Mucosa of descending colon (tissue), 3 donors: ENCODE measurements around the gene HIP1. TPM values are rescaled to one million over a fixed set of nuclear protein-coding genes. Genes with fewer than 3 reads are reported as not detected.

Source experiments
- ATAC-seq: fragments of 200-7000 bp; cut with Tn5 transposase; one replicate; pipeline ENCODE4 v1.9.1; 2020; ENCODE audit warnings: mild to moderate bottlenecking, moderate library complexity
- DNase-seq, 3 donors: peaks; one replicate each; pipeline ENCODE4 v3.0.0-alpha.2; 2020
- H3K36me3 ChIP-seq: fragments of 200-600 bp; one replicate; pipeline ENCODE4 v1.8.0; 2021; ENCODE audit warnings: low read depth, mild to moderate bottlenecking
- H3K4me1 ChIP-seq: fragments of 200-600 bp; one replicate; pipeline ENCODE4 v1.8.0; 2021; ENCODE audit warnings: low read depth, mild to moderate bottlenecking
- H3K4me3 ChIP-seq: fragments of 200-600 bp; one replicate; pipeline ENCODE4 v1.8.0; 2021; ENCODE audit warnings: mild to moderate bottlenecking
- H3K9me3 ChIP-seq: fragments of 200-600 bp; one replicate; pipeline ENCODE4 v1.8.0; 2021; ENCODE audit warnings: mild to moderate bottlenecking
- CTCF ChIP-seq: fragments of 200-600 bp; IDR thresholded peaks from one replicate; pipeline ENCODE4 v1.8.0; 2022; ENCODE audit warnings: antibody characterized with exemption, mild to moderate bottlenecking
- intact Hi-C, 2 donors: fragments of 100-400 bp; cut with DNase I in 1 of 2; cut with micrococcal nuclease in 1 of 2; formaldehyde crosslinking; loops; one replicate each; pipeline versions ENCODE4 v1.11.0 to v1.11.1; 2022; cut with DNase I, micrococcal nuclease
- total RNA-seq, 3 donors: library from RNA; stranded (reverse); fragmentation: NEBNext Ultra II Directional in 2 of 3; extraction: Animal tissue kit (Norgen Biotek cat#: 25700) in 2 of 3; gene quantifications; one replicate each; pipeline versions ENCODE4 v1.2.1 to v1.2.4, GENCODE V29; 2021 to 2023
- donor health status: DM: no; HTN: no; CAD: no; lungs with moderate emphysema.
- donor health status: DM: no; HTN: no; CAD: no.
- donor health status: DM: no; HTN: yes; CAD: no.

HIP1 gene
- total RNA-seq, 3 donors from 2014 or later, result 5.7 to 14.2 (median 6.7) TPM

DNA sequence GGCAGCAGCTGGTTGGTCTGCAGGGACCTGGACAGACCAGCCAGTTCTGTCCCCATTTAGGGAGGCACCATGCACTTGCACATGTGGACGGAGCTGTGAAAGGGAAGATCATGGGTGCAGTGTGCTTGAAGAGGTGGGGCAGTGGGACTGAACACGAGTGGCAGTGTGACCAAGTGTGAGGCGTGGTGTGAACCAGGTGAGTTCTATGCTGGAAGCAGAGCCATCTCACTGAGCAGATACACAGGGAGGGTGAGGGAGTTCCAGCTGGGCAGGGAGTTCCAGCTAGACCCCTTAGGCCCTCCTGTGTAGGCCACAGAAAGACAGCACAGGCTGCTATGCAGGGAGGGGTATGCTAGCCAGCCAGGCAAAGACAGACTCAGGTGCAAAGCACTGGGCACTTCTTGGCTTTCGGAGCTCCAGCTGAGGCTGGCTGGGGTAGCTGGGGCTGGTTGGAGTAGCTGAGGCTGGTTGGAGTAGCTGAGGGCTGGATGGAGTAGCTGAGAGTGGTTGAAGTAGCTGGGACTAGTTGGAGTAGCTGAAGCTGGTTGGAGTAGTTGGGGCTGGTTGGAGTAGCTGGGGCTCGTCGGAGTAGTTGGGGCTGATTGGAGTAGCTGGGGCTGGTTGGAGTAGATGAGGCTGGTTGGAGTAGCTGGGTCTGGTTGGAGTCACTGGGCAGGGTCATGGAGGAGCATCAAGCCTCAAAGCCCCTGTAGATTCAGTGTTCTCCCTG, 90.9 kb downstream of the HIP1 start:
- intact Hi-C loops, result loop anchor here in 1 of 2 donors (10.0 kb wide), 1 partner anchor 113 kb away; no protein-coding TSS in a partner anchor
- ATAC-seq (no peak), DNase-seq (no peak)
- Histone ChIP-seq H3K9me3 (peaks cover 5% of the 10 kb centered on the region), H3K4me1 (no peaks in the 10 kb centered on the region), H3K4me3 (no peak overlapping the region), H3K36me3 (no peaks in the 10 kb centered on the region)
- TF ChIP-seq CTCF, result no peak

DNA sequence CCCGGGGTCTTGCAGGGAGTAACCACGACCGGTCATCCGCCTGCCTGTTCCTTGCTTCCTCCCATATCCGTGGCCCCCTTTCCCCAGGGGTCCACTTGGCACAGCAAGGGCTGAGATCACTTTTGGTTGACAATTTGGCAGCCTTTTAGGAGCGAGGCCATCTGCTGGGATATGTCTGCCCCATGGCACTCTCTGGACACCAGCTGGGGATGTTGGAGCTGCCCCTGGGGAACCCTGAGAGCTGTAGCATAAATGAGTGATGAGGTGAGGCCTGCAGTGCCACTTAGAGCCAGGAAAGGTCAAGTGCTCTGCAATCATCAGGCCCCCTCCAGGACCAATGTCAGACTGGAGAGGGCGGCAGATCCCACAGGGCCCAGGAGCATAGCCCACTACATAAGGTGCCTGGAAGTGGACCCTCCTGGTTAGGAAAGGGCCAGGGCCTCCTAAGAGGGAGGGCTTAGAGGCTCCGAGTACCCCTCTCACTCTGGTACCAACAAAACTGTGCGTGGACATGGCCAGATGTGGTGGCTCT, 92.1 kb downstream of the HIP1 start:
- no peaks in the 10 kb centered on the region for H3K4me1 ChIP-seq
- TF ChIP-seq CTCF, result no peak
- no peak for ATAC-seq

GRCh38 chr7:75645570-75645969, 93.2 kb downstream of the HIP1 start:
- Histone ChIP-seq H3K4me1 (no peaks in the 10 kb centered on the region), H3K9me3 (peaks cover 6% of the 10 kb centered on the region), H3K36me3 (no peaks in the 10 kb centered on the region), H3K4me3 (no peak overlapping the region)
- no peak for DNase-seq
- ATAC-seq, result no peak
- intact Hi-C loops, result loop anchor here in 1 of 2 donors (10.0 kb wide), 1 partner anchor 111 kb away; no protein-coding TSS in a partner anchor
- no peak for TF ChIP-seq CTCF

More for the DNA sequence above, 92.1 kb downstream of the HIP1 start:
- Histone ChIP-seq H3K36me3 (no peaks in the 10 kb centered on the region), H3K9me3 (peaks cover 6% of the 10 kb centered on the region), H3K4me3 (no peak overlapping the region)
- DNase-seq, result no peak
- intact Hi-C loops, result loop anchor here in 1 of 2 donors (10.0 kb wide), 1 partner anchor 112 kb away; no protein-coding TSS in a partner anchor

DNA sequence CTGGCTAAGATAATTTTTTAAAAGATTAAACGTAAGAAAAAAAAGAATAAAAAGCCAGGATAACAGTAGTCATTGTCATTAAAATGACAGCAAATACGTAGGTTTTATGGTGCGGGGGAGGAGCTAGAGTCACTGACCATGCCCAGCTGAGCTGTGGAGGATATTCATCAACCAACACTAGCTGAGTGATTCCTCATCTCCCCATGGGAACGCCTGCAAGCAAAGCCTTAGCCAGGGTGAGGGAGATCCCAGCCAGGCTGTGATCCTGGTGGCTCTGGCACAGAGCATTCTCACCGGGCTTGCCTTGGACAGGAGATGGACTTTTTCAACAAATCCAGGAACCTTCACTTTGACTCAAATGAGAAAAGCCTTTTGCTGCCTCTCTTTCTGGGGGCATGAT, 94.2 kb downstream of the HIP1 start:
- Histone ChIP-seq H3K9me3 (peaks cover 6% of the 10 kb centered on the region), H3K4me1 (no peaks in the 10 kb centered on the region), H3K4me3 (no peak overlapping the region), H3K36me3 (no peaks in the 10 kb centered on the region)
- ATAC-seq (no peak), DNase-seq (no peak)
- no peak for TF ChIP-seq CTCF
- intact Hi-C loops, result loop anchor here in 1 of 2 donors (10.0 kb wide), 1 partner anchor 110 kb away; no protein-coding TSS in a partner anchor

DNA sequence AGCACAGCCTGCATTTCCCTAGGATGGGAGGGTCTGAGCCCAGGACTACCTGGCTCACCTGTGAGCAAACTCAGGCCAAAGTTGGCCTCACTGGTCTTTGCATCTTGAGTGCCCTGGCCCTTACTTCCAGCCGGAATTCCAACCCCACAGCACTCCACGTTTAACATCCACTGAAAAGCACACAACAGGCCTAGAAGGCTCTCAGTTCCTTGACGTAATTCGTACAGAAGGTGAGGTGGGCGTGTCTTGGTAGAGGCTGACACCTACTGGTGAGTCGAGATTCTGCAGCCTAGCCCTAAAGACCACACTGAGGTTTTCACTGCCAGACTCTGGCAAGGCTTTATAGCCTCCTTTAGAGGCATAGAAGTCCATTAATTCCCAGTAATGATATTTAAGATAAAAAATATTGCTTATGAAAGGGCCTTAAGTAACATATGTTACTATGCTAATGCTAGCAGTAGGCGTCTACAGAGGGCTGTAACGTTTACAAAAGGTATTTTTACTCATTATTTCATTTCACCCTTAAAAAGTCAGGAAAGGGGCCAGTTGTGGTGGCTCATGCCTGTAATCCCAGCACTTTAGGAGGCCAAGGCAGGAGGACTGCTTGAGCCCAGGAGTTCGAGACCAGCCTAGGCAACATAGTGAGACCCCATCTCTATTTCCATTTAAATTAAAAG, 95.8 kb downstream of the HIP1 start:
- Histone ChIP-seq H3K9me3 (peaks cover 6% of the 10 kb centered on the region), H3K4me3 (no peak overlapping the region), H3K4me1 (peaks cover 4% of the 10 kb centered on the region), H3K36me3 (no peaks in the 10 kb centered on the region)
- DNase-seq, result peak in 1 of 3 donors; percentile 47
- intact Hi-C loops, result loop anchor here in 1 of 2 donors (10.0 kb wide), 1 partner anchor 108 kb away; no protein-coding TSS in a partner anchor
- ATAC-seq, result peak; percentile 75
- TF ChIP-seq CTCF, result peak; percentile 59
